GM12878 (cell line): ENCODE results near the gene GPRC5D. TPM values are rescaled to one million over a fixed set of nuclear protein-coding genes. Genes with fewer than 3 reads are reported as not detected.

Experiments
- EP300 ChIP-seq, 2 experiments: fragments of 150-350 bp in 1 of 2; IDR thresholded peaks; 2 replicates each; pipeline ENCODE4 v1.6.1; 2011 to 2012; ENCODE audit warnings: low read depth in 2 of 2, low read length in 2 of 2, borderline replicate concordance in 1 of 2, improper control_type of control experiment in 1 of 2, inconsistent platforms in 1 of 2; ENCODE audit not compliant: control insufficient read depth in 1 of 2
- HDAC2 ChIP-seq: fragments of 200-600 bp; sonication (generic); IDR thresholded peaks from 2 replicates; pipeline ENCODE4 v1.6.1; 2017
- MXI1 ChIP-seq: fragments of 150-350 bp; IDR thresholded peaks from 2 replicates; pipeline ENCODE4 v1.6.1; 2011; ENCODE audit warnings: low read depth, mild to moderate bottlenecking, inconsistent platforms, low read length, improper control_type of control experiment
- NFYA ChIP-seq: IDR thresholded peaks from 2 replicates; pipeline ENCODE4 v1.6.1; 2011; ENCODE audit warnings: low read depth, mild to moderate bottlenecking, low read length, improper control_type of control experiment, borderline replicate concordance
- SPI1 ChIP-seq: IDR thresholded peaks from 2 replicates; pipeline ENCODE4 v1.6.1; 2011; ENCODE audit warnings: low read depth, mild to moderate bottlenecking, low read length, moderate library complexity, borderline replicate concordance; ENCODE audit not compliant: insufficient read depth
- ZNF217 ChIP-seq: fragments of 450-650 bp; IDR thresholded peaks from 2 replicates; pipeline ENCODE4 v1.6.1; 2017; ENCODE audit warnings: antibody characterized with exemption, mild to moderate bottlenecking
- polyA plus RNA-seq, 11 experiments: library from polyadenylated mRNA; depleted of rRNA in 4 of 11; unstranded in 6 of 11; stranded (reverse) in 5 of 11; fragments of >200 nt; fragmentation: Nextera tagmentation in 4 of 11; fragmentation: Illumina TruSeq in 1 of 11; extraction: Ambion mirVana in 4 of 11; extraction: Trizol in 1 of 11; gene quantifications; 1 replicate in 1 of 11; 2 replicates in 10 of 11; pipeline versions ENCODE4 v1.2.1 to v1.2.3, GENCODE V29; 2011 to 2016; ENCODE audit warnings: inconsistent platforms in 2 of 11, missing spikeins in 2 of 11, low read depth in 1 of 11
- total RNA-seq, 4 experiments: library from RNA; depleted of rRNA in 3 of 4; stranded (reverse); fragments of >200 nt in 3 of 4; fragmentation: Illumina TruSeq in 1 of 4; extraction: Trizol in 1 of 4; gene quantifications; 2 replicates each; pipeline versions ENCODE4 v1.2.1 to v1.2.3, GENCODE V29; 2013 to 2021
- TF ChIP-seq, protein P1 (sequence below): IDR thresholded peaks from 2 replicates; pipeline ENCODE4 v1.6.1; 2012; ENCODE audit warnings: mild to moderate bottlenecking, low read depth, low read length
- TF ChIP-seq, protein P2 (sequence below), 3 experiments: IDR thresholded peaks in 2 of 3; conservative IDR thresholded peaks in 1 of 3; 2 replicates each; pipeline ENCODE4 v1.5.1; 2011; ENCODE audit warnings: low read depth in 3 of 3, low read length in 3 of 3, mild to moderate bottlenecking in 3 of 3, control low read depth in 2 of 3, moderate library complexity in 2 of 3, inconsistent platforms in 1 of 3, mixed read lengths in 1 of 3; ENCODE audit not compliant: control insufficient read depth in 2 of 3, insufficient read depth in 1 of 3; ENCODE audit errors: extremely low read depth in 1 of 3

Gene GPRC5D
- total and polyA plus RNA-seq, 10 of the 15 experiments (the other 5 are each of a cell fraction or from before 2014, with no cell fraction given) = 0.18 to 0.90 (median 0.37) TPM; not detected in 3

GRCh38 chr12:12979731-12980259, 27.8 kb upstream of the GPRC5D start (continued):
- TF ChIP-seq, protein P1, sequence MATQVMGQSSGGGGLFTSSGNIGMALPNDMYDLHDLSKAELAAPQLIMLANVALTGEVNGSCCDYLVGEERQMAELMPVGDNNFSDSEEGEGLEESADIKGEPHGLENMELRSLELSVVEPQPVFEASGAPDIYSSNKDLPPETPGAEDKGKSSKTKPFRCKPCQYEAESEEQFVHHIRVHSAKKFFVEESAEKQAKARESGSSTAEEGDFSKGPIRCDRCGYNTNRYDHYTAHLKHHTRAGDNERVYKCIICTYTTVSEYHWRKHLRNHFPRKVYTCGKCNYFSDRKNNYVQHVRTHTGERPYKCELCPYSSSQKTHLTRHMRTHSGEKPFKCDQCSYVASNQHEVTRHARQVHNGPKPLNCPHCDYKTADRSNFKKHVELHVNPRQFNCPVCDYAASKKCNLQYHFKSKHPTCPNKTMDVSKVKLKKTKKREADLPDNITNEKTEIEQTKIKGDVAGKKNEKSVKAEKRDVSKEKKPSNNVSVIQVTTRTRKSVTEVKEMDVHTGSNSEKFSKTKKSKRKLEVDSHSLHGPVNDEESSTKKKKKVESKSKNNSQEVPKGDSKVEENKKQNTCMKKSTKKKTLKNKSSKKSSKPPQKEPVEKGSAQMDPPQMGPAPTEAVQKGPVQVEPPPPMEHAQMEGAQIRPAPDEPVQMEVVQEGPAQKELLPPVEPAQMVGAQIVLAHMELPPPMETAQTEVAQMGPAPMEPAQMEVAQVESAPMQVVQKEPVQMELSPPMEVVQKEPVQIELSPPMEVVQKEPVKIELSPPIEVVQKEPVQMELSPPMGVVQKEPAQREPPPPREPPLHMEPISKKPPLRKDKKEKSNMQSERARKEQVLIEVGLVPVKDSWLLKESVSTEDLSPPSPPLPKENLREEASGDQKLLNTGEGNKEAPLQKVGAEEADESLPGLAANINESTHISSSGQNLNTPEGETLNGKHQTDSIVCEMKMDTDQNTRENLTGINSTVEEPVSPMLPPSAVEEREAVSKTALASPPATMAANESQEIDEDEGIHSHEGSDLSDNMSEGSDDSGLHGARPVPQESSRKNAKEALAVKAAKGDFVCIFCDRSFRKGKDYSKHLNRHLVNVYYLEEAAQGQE = no peak
- no peak for TF ChIP-seq EP300 (IDR thresholded peaks at IDR 0.05; ENCODE audit: borderline replicate concordance in 1 of 2, control insufficient read depth in 1 of 2, low read depth in 2 of 2, low read length in 2 of 2)
- no peak for TF ChIP-seq MXI1
- no peak for TF ChIP-seq NFYA
- TF ChIP-seq SPI1 = no peak
- no peak for TF ChIP-seq HDAC2
- TF ChIP-seq, protein P2, sequence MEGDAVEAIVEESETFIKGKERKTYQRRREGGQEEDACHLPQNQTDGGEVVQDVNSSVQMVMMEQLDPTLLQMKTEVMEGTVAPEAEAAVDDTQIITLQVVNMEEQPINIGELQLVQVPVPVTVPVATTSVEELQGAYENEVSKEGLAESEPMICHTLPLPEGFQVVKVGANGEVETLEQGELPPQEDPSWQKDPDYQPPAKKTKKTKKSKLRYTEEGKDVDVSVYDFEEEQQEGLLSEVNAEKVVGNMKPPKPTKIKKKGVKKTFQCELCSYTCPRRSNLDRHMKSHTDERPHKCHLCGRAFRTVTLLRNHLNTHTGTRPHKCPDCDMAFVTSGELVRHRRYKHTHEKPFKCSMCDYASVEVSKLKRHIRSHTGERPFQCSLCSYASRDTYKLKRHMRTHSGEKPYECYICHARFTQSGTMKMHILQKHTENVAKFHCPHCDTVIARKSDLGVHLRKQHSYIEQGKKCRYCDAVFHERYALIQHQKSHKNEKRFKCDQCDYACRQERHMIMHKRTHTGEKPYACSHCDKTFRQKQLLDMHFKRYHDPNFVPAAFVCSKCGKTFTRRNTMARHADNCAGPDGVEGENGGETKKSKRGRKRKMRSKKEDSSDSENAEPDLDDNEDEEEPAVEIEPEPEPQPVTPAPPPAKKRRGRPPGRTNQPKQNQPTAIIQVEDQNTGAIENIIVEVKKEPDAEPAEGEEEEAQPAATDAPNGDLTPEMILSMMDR (IDR thresholded peaks at IDR 0.05 in 2 of 3, conservative IDR thresholded peaks at IDR 0.05 in 1 of 3; ENCODE audit: control insufficient read depth in 2 of 3, extremely low read depth in 1 of 3, insufficient read depth in 1 of 3, low read depth in 3 of 3, low read length in 3 of 3) = no peak
- TF ChIP-seq ZNF217 = no peak
